HG03520 (cell line): ENCODE measurements around the gene NTM.

Experiments used
- ATAC-seq: cut with Tn5 transposase; IDR thresholded peaks from one replicate; pipeline ENCODE4 v1.9.1; 2021; ENCODE audit warnings: mild to moderate bottlenecking, moderate library complexity; ENCODE audit not compliant: unreplicated experiment

NTM gene

DNA sequence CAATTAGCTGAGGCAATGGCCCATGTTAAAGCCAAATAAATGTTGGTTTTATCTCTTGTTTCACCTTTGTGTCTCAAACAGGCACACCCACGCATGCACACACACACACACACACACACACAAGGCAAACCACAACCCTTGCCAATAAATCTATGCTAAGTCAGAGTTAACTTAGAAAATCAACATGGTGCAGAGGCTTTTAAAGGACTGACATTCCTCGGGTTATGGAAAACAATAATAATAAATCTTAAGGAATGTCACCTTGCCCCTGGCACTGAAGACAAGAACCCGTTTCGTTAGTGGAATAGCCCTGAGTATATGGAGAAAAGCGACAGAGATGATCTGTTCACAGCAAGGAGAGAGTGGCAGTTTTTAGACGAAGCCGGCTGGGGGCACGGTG lies 326.3 kb downstream of the NTM start:
- no peak for ATAC-seq

DNA sequence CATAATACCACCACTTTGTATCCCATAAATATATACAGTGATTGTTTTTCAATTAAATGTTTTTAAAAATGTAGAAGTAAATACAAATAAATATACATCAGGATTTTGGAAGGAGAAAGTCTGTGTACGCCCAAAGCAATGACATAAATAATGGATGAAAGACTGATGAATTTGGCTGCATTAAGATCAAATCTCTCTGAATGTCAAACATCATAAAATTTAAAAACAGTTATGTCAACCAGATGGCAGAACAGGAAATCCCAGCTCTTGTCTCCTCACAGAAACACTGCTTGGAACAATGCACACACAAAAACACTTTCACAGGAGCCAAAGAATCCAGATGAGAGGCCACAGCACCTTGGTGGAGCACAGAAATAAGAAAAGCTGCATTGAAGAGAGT lies 332.9 kb downstream of the NTM start:
- ATAC-seq, result no peak

DNA sequence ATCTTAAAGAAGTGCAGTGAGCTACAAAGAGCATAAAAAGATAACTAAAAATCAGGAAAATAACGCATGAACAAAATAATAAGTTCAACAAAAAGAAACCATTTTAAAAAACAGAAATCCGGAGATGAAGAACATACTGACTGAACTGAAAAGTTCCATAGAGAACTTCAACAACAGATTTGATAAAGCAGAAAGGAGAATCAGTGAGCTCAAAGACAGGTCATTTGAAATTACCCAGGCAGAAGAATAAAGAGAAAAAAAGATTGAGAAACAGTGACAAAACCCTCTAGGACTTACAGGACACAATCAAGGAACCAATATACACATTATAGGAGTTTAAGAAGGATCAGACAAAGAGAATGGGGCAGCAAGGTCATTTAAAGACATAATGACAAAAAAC lies 334.3 kb downstream of the NTM start:
- ATAC-seq, result no peak

DNA sequence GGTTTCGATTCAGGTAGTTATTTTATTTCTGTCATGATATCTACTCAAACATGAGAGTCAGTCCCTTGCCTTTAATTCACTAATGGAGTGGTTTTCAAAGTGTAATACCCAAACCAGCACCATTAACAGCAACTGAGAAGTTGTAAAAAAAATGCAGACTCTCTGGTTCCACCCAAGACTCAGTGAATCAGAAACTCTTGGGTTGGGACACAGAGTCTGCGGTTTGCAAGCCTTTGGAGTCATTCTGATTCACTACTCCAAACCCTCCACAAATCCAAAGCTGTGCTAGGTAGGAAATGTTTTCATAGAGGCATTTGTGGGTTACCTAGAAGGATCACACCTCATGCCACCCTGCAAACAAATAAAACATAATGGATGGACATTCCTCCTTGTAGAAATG lies 340.1 kb downstream of the NTM start:
- no peak for ATAC-seq

DNA sequence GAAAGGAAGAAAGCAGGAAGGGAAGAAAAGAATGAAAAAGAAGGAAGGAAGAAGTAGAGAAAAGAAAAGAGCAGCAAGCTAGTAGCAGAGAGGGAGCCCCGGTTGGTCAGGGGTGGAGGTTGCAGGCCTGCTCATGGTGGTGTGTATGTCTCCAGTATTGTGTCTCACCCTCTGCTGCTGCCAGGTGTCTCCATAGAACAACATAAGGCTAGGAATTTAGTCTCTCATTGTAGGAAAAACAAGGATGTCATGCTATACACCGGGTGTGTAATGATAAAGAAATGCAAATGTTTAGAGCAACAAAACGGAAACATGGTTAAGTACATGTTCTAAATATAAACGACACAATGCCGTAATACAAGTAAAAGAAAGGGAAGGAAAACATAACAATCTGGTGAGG lies 342.5 kb downstream of the NTM start:
- no peak for ATAC-seq

DNA sequence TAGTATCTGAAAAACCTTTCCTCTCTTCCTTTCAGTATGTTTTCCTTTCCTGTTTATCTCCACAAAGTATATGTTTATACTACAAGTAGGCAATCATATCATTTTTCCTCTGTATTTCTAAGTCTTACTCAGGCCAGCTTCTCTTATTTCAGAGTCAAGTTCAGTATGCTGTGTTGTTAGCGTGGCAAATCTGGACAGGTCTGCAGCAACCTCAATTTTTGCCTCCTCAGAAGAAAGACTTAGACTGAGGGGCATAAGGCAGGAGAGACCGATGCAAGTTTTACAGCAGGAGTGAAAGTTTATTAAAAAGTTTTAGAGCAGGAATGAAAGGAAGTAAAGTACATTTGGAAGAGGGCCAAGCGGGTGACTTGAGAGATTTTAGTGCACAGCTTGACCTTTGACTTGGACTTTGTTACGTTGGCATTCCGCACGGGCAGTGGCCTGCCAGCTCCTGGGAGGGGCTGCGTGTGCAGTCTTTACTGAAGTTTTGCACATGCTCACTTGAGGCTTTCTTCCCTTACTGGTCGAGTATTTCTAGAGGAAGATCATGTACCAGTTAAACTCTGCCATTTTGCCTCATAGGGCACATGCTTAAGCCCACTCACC lies 343.2 kb downstream of the NTM start:
- ATAC-seq, result no peak

DNA sequence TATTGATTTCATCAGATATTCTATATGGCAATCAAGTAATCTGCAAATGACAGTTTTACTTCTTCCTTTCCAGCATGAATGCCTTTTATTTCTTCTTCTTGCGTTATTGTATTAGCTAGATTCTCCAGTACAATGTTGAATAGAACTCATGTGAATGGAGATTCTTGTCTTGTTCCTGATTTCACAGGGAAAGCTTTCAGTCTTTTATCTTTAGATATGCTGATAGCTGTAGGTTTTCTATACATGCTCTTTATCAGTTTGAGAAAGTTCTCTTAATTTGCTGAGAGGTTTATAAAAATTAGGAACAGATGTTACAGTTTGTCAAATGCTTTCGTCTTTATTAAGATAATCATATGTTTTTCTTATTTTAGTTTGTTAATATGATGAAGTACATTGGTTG lies 347.2 kb downstream of the NTM start:
- ATAC-seq, result no peak

DNA sequence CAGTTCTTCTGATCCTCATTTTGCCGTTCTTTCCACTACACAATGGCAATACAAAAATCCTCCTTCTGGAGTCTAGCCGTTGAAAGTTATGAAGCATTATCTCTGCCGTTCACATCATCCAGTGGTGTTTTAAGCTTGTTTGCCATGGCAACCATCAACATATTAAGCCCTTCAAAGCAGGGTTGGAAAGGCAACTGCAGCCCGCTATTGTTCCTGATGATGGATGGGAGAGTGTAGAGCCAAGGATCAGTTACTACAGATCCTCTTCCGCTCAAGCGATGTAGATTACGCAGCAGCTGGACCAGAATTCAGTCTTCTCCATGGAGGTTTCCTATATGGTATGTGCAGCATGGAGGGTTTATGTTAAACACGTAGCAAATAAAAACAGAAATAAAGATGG lies 352.7 kb downstream of the NTM start:
- no peak for ATAC-seq

DNA sequence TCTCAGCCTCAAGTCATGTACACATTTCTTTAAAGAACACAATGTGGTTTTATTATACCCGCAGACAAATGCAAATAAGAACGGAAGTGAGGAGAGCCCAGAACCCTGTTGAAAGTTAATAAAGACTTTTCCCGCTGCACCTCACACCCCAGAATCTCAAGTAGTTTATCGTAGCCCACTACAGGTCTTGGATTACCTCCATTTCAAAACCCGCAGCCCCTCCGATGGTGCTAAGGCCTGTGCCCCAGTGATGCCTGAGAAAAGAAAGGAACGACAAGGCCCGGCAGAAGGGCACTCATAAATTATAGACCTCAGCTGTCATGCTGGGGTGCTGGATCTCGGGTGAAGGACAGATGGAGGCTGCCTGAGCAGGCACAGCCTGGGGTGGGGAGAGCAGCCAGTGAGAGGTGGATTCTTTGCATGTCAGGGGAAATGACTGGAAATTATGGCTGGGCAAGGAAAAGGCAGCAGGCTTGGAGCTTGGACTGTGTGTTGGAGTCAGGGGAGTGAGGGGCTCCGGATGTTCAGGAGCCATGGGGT lies 354.1 kb downstream of the NTM start:
- no peak for ATAC-seq

DNA sequence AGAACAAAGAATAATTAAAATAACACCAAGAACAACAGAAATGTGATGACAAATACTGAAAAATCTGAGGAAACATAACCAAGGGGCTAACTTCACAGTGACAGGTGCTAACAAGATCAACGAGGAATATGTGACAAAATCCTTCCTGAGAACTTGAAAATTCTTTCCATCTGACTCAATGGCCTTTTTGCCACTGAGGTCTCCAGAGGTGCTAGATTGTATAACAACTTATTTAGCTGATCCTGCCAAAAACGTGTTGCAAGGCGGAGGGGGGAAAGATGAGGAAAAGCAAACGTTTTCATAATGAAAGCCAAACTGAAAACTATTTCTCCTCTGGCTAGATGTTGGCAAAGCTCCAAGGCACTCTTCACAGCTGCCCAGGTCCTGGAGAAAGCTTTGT lies 364.5 kb downstream of the NTM start:
- ATAC-seq, result no peak

DNA sequence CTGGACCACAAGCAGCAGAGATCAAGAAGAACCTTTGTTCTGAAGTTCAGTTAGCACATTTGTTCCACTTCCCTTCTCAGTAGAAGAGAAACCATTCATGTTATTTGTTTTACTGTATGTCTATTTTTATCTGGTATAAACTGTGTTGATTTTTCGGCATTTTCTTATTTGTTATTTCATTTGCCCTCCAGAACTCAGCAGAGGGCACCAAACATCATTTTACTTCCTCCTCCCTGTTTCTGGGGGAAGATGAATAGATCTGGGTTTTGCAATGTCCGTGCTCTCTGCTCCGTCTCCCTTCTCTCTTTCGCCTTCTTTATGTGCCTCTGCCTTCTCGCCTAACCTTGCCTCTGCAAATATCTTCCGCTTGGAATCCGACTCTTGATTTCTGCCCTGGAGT lies 366.9 kb downstream of the NTM start:
- no peak for ATAC-seq

DNA sequence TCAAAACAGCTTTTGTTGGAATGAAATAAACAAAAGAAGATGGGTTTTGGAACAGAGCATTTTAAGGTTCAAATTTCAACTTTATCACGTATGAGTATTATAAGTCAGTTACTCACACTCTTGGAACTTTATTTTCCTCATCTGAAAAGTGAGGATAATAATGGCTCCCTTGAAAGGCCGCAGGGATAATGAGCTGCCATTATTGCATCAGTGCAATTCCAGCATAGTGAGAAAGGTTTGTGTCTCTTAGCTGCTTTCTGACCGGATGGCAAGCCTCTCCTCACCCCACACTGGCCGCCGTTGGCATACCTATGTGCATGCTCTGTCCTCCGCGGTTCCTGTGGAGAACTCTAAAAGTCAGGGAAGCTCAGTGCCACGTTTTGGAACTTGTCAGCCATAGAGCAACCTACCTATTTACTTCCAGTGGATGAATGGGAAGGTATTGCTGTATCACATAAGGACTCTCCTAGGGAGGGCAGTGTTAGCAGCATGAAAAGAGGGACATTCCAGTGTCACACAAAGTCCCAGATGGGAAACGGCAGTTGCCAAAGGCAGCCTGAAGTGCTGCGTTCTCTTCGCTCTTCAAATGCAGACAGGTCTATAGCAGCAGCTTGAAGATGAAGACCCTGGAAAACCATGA lies 368.9 kb downstream of the NTM start:
- no peak for ATAC-seq

DNA sequence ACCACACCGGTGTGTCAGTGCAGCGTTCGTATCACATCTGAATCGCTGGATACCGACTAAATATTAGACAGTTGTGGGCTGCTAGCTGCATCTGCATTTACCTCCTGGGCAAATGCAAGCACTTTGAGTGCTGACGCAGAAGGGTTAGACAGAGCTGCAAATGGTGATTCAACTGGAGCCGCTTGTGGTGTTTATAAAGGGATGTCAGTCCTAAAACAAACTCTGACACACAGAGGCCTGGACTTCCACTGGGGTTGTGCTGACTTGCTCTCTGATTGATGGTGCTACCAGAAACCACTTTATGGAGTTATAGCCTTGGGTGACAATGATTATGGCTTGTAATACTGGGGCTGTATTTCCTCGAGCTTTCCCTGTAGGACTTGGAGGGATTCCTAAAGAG lies 374.4 kb downstream of the NTM start:
- ATAC-seq, result no peak

DNA sequence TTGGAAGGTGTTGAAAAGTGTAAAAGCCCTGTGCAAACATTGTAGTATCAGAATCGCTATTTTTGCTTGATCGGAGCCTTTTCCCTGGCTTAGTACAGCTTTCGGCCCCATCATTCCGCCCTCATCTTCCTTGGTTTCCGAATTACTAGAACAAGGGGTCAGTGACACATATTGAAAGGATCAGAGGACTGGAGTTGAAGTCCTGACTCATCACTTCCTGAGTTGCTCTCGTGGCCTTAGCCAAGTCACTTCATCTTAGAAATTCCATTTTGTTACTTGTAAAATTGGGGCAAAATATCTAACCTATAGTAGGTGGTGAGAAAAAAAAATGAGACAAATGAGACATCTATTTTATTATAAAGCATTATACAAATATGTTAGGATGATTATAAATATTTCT lies 375.0 kb downstream of the NTM start:
- no peak for ATAC-seq

DNA sequence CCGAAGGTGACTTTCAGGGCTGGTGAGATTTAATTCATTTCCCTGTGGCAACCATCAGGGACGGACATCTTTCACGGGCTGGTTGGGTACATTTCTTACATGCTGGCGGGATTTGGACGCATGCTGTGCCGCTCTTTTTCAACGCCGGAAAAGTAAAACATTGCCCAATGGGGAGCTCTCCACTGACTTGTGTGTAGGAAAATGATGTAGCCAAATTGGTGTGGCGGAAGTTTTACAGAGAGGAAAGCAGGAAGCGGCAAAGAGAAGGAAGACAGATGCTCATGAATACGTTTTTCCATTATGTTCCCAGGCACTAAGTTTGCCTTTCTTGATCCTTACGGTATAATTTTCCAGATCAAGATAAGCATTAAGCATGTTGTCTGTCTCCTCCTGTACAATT lies 375.8 kb downstream of the NTM start:
- no peak for ATAC-seq

DNA sequence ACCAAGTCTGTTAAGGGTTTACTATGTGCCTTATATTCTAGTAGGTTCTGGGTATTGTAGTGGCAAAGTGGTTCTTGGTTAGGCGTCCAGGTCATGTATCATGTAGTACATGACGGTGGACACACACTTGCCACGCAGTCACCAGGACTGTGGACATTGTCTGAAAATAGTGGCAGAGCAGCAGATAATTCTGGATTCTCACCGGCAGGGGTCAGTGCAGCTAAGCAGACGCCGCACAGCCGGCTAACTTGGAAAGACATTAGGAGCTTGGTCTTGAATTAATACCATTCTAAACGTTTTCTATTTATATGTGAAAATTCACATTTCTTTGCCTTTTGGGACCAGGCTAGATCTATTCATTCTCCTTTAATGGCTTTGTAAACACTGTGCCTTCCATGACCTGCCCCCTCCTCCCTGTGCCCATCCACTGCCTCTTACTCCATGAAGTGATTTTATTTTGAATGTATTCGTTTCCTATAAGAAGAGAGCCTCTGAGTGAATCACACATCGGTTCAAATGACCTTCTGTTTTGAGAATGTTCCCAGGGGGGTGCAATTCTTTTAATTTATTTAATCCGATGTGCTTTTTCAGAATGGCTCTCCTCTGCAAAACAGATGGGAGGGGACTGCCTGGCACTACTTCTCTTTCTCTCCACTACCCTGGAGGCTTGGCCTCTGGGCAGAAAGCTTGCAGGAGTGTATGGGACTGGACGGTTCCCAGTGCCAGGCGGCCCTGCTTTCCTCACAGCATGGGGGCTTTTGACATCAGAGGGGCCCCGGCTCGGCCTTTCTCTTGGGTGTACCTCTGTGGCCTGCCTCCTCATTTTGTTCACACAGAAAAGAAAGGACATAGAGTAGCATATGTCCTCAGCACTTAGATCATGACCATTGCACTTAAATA lies 378.0 kb downstream of the NTM start:
- ATAC-seq, result peak; percentile 88

DNA sequence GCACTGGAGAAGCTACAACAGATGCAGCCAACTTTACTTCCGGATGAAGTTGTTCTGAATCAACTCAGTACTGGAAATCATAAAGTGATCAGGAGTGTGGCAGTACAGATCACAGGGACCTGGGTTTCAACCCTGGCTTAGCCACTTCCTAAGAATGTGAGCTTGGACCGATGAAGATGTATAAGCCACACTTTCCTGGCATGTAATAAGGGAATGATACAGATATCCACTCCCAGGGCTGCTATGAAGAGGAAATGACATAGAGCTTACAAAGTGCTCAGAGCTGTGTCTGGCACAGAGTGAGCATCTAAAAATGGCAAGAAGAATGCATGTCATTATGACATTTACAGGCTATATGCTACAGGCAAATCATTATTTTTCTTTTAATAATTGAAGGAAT lies 378.7 kb downstream of the NTM start:
- ATAC-seq, result no peak

DNA sequence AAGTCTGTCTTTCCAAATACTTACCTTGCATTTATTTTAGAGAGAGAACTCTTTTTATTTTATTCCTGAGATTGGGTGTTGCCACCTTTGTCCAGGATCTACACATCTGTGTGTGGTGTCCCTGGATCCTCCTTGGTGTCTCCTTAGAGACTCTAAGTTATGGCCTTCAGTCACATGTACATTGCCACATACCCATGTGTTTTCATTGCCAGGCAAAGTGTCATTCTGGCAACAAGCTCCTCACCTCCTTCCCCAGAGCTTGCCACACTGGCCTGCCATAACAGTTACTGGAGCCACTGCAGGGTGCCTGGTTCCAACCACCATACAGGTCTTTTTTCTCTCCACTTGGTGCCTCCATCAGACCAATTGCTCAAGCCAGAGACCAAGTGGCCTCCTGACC lies 379.7 kb downstream of the NTM start:
- no peak for ATAC-seq

DNA sequence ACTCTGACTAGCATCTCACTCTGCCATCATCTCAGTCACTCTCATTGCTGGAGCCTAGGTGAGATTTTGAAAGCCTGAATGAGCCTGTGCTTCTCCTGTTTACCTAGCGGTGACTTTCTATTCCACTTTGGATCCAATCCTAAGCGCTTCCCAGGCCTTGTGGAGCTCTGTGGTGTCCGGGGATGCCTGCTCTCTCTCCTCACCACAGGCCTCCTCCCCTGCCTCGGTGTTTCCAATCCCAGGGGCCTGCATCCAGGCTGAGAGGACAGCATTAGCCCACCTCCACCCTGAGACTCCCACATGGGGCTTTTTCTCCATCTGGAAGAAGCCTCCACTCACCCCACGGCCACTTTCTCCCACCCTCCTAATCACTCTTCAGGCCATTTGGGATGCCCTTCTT lies 380.3 kb downstream of the NTM start:
- ATAC-seq, result no peak

DNA sequence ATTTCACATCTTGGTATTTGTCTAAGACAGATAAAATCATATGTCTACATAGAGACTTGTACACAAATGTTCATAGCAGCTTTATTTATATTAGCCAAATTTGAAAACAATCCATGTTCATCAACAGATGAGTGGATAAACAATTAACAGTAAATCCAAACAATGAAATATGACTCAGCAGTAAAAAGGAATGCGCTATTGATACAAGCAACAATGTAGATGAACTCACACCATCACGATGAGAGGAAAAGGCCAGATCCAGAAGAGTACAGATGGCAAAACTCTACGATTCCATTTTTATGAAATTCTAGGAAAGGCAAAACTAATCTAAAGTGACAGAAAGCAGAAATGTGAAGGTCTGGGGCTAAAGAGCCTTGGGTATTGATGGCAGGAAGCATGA lies 384.3 kb downstream of the NTM start:
- no peak for ATAC-seq

DNA sequence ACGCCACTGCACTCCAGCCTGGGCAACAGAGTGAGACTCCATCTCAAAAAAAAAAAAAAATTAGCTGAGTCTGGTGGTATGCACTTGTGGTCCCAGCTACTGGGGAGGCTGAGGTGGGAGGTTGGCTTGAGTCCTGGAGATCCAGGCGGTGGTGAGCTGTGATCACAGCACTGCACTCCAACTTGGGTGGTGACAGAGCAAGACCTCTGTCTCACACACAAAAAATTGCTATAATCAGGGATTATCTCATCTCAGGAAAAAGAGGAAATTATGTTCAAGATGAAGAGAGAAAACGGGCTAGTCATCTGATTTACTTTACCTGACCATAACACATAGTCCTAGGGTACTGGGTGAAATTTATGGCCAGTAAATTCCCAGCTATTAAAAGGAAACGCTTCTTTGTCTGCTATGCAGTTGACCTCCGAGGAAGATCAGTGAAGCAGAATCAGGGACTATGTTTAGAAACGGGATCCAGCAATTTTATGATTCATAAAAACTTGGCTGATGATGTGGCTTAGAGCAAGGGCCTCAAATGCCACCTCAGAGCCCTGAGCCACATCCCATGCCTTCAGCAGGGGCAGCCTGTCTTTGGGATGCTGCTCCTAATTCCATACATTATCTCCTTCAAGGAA lies 386.2 kb downstream of the NTM start:
- no peak for ATAC-seq
